HepG2 (cell line): ENCODE measurements around the gene ABCB10. TPM values are rescaled to one million over a fixed set of nuclear protein-coding genes. Genes with fewer than 3 reads are reported as not detected.
A peak's percentile ranks its signal among the peaks of the same experiment; 100 is the strongest.

Source experiments
- ATAC-seq: fragments of 200-7000 bp; cut with Tn5 transposase; 3 replicates; pipeline ENCODE4 v1.9.1; 2020; ENCODE audit warnings: mild to moderate bottlenecking, moderate library complexity
- BruUV-seq: library from RNA; stranded (reverse); fragments of 400-500 nt; replicated peaks from 2 replicates; lab custom pipeline; 2021; lab: Mats Ljungman, UMichigan
- CTCF ChIA-PET: fragments of 300-600 bp; formaldehyde crosslinking; extraction: SDS; loops from one replicate; lab custom pipeline; 2021; ENCODE audit warnings: low total read pairs, inconsistent platforms, low intra/inter-chr PET ratio; lab: Yijun Ruan, JAX
- POLR2A ChIA-PET: fragments of 350-600 bp; sonication (Branson Sonifier 250); formaldehyde crosslinking; loops from one replicate; lab custom pipeline; 2020; ENCODE audit warnings: antibody characterized with exemption, inconsistent platforms; lab: Yijun Ruan, JAX
- DNase-seq: peaks from one replicate; pipeline ENCODE4 v3.0.0-alpha.2; 2015; ENCODE audit warnings: low spot score
- FAIRE-seq: peaks from 3 replicates; lab custom pipeline; 2011; peaks lifted over from hg19 to GRCh38; lab: Jason Lieb, UNC
- H2AFZ ChIP-seq: one replicate; pipeline ENCODE4 v1.6.1; 2011; ENCODE audit warnings: low read length, inconsistent platforms
- H3K27ac ChIP-seq: fragments of 300-600 bp; 3 replicates; pipeline ENCODE4 v1.8.0; 2011; ENCODE audit warnings: mixed run types, mild to moderate bottlenecking, mixed read lengths, low read length, inconsistent platforms; ENCODE audit not compliant: insufficient read depth; ENCODE audit errors: extremely low read length
- H3K27me3 ChIP-seq, 2 experiments: fragments of 200-600 bp in 1 of 2; 2 replicates in 1 of 2; 3 replicates in 1 of 2; pipeline versions ENCODE4 v1.6.0 to v1.8.0; 2011; ENCODE audit warnings: low read length in 2 of 2, mild to moderate bottlenecking in 2 of 2, moderate library complexity in 2 of 2, inconsistent platforms in 1 of 2; ENCODE audit not compliant: insufficient read depth in 2 of 2, control insufficient read depth in 1 of 2
- H3K36me3 ChIP-seq, 2 experiments: fragments of 200-600 bp in 1 of 2; replicated peaks in 1 of 2; 2 replicates in 1 of 2; 3 replicates in 1 of 2; pipeline versions ENCODE4 v1.5.1 to v1.8.0; 2011; ENCODE audit warnings: low read length in 2 of 2, inconsistent platforms in 1 of 2; ENCODE audit not compliant: insufficient read depth in 2 of 2, control insufficient read depth in 1 of 2
- H3K4me1 ChIP-seq: 2 replicates; pipeline ENCODE4 v1.5.1; 2012; ENCODE audit warnings: low read length, inconsistent platforms; ENCODE audit not compliant: insufficient read depth
- H3K4me2 ChIP-seq: 2 replicates; pipeline ENCODE4 v1.6.0; 2011; ENCODE audit warnings: low read depth, low read length, inconsistent platforms
- H3K4me3 ChIP-seq, 3 experiments: fragments of 200-600 bp in 1 of 3; sonication (generic), shearing (Covaris generic) in 1 of 3; replicated peaks in 1 of 3; 2 replicates each; pipeline ENCODE4 v1.5.1; 2011 to 2016; ENCODE audit warnings: low read length in 3 of 3, inconsistent platforms in 2 of 3, low read depth in 2 of 3, mild to moderate bottlenecking in 2 of 3, control low read depth in 1 of 3, mixed read lengths in 1 of 3; ENCODE audit not compliant: insufficient read depth in 1 of 3
- H3K79me2 ChIP-seq: one replicate; pipeline ENCODE4 v1.6.1; 2011; ENCODE audit warnings: low read length, inconsistent platforms; ENCODE audit not compliant: insufficient read depth
- H3K9ac ChIP-seq: 2 replicates; pipeline ENCODE4 v1.6.0; 2011; ENCODE audit warnings: mild to moderate bottlenecking, low read depth, low read length, inconsistent platforms; ENCODE audit not compliant: insufficient read depth
- H3K9me3 ChIP-seq: 2 replicates; pipeline ENCODE4 v1.5.1; 2012; ENCODE audit warnings: mild to moderate bottlenecking, low read length
- H4K20me1 ChIP-seq: 2 replicates; pipeline ENCODE4 v1.6.0; 2011; ENCODE audit warnings: inconsistent platforms, mild to moderate bottlenecking, low read length, moderate library complexity; ENCODE audit not compliant: insufficient read depth
- ISL2 ChIP-seq: sonication (generic); formaldehyde crosslinking; IDR thresholded peaks from 2 replicates; pipeline ENCODE4 v1.5.0; 2020; ENCODE audit warnings: missing genetic modification reagents
- MZF1 ChIP-seq: sonication (generic); formaldehyde crosslinking; IDR thresholded peaks from 2 replicates; pipeline ENCODE4 v1.8.1; 2023; ENCODE audit warnings: mild to moderate bottlenecking, missing genetic modification reagents, borderline replicate concordance
- NBN ChIP-seq: fragments of 450-650 bp; conservative IDR thresholded peaks from 2 replicates; pipeline ENCODE4 v1.6.1; 2017
- PATZ1 ChIP-seq: sonication (generic); formaldehyde crosslinking; IDR thresholded peaks from 2 replicates; pipeline ENCODE4 v1.4.0; 2020; ENCODE audit warnings: missing genetic modification reagents
- PREB ChIP-seq: sonication (generic); formaldehyde crosslinking; IDR thresholded peaks from 2 replicates; pipeline ENCODE4 v1.4.0; 2020; ENCODE audit warnings: missing genetic modification reagents
- ZMAT3 ChIP-seq: sonication (generic); formaldehyde crosslinking; conservative IDR thresholded peaks from 2 replicates; pipeline ENCODE4 v1.7.0; 2021; ENCODE audit warnings: missing genetic modification reagents
- ZNF264 ChIP-seq: sonication (generic); formaldehyde crosslinking; IDR thresholded peaks from 2 replicates; pipeline ENCODE4 v1.4.0; 2020; ENCODE audit warnings: missing genetic modification reagents
- WGBS: methylation state at CpG from one replicate; pipeline ENCODE4 v1.1.6; 2017; ENCODE audit warnings: low lambda C conversion rate; 5-methylcytosine and 5-hydroxymethylcytosine counted together
- in situ Hi-C: cut with HindIII; loops from 2 replicates; pipeline ENCODE4 v1.10.0; 2017; ENCODE audit warnings: low pct_unique_long_range_greater_than_20kb; ENCODE audit not compliant: extremely low pct_ligation_motif_present
- intact Hi-C: fragments of 100-400 bp; cut with micrococcal nuclease; formaldehyde crosslinking; loops from one replicate; pipeline ENCODE4 v1.10.0; 2022; ENCODE audit not compliant: unreplicated experiment
- polyA plus RNA-seq, 8 experiments: library from polyadenylated mRNA; depleted of rRNA in 3 of 8; stranded (reverse) in 7 of 8; unstranded in 1 of 8; fragments of >200 nt; fragmentation: Illumina TruSeq in 4 of 8; extraction: Trizol in 4 of 8; gene quantifications; 2 replicates each; pipeline versions ENCODE4 v1.2.1 to v1.2.3, GENCODE V29; 2011 to 2016; ENCODE audit warnings: low read depth in 4 of 8, missing spikeins in 1 of 8, mixed read lengths in 1 of 8; ENCODE audit not compliant: insufficient read depth in 1 of 8
- total RNA-seq, 5 experiments: library from RNA; depleted of rRNA; stranded (reverse); fragments of >200 nt; fragmentation: Illumina TruSeq; extraction: Trizol; gene quantifications; 2 replicates each; pipeline ENCODE4 v1.2.3, GENCODE V29; 2016; ENCODE audit warnings: low read depth in 1 of 5

The ABCB10 gene
- total and polyA plus RNA-seq, 2 of the 13 experiments (the other 11 are each of a cell fraction or from before 2014, with no cell fraction given) = 11.2 to 28.9 TPM

DNA sequence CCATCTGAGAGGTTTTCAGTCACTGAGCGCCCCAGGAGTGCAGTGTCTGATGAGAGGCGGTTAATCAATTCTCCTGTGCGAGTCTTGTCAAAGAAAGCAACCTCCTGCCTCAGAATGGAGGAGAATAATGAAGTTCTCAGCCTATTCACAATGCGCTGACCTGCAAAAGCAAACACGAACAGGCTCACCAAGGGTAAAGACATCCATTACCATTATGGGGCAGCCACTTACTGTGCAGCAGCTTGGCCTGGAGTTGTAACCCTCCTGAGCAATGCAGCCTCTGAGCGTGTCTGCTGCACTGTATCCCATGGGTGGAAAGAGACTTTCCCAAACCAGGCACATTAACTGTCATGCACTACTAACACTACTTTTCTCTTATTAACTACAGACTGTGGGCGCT, 11.0 kb downstream of the ABCB10 start:
- peaks cover 24% of the 10 kb centered on the region for H3K79me2 ChIP-seq
- in situ Hi-C loops = no loop called here
- BruUV-seq = no TSS peak
- WGBS = 97% methylated on average over 7 of the region's 7 CpGs
- no peak for TF ChIP-seq MZF1 (CRISPR knock-in tag)
- TF ChIP-seq PREB (CRISPR knock-in tag) = no peak
- no peak for TF ChIP-seq PATZ1 (CRISPR knock-in tag)
- TF ChIP-seq ZMAT3 (CRISPR knock-in tag) = no peak
- TF ChIP-seq, all 625 proteins: peak for 0
- ATAC-seq (no peak), DNase-seq (no peak), FAIRE-seq (no peak)
- Histone ChIP-seq H3K27ac (no peak overlapping the region), H3K9me3 (no peaks in the 10 kb centered on the region), H3K4me2 (no peak overlapping the region), H3K36me3 (peaks cover 11 to 36% of the 10 kb centered on the region in 2 experiments; a peak in 4 of 5 replicates), H3K9ac (no peak overlapping the region), H3K4me3 (no peak overlapping the region), H3K27me3 (no peaks in the 10 kb centered on the region), H2AFZ (no peak overlapping the region), H4K20me1 (no peaks in the 10 kb centered on the region), H3K4me1 (peaks cover 11% of the 10 kb centered on the region)
- ChIA-PET CTCF (no interaction called here), POLR2A (no interaction called here)
- intact Hi-C loops = no loop called here

- no peaks in the 10 kb centered on the region for H3K9me3 ChIP-seq
- in situ Hi-C loops (no loop called here), intact Hi-C loops (no loop called here)
- no peaks in the 10 kb centered on the region for H4K20me1 ChIP-seq
- H3K36me3 ChIP-seq = peaks cover 12 to 60% of the 10 kb centered on the region in 2 experiments; a peak in 4 of 5 replicates
- H3K4me2 ChIP-seq = no peak overlapping the region
- CTCF ChIA-PET = no interaction called here
- no peak overlapping the region for H3K27ac ChIP-seq
- POLR2A ChIA-PET = no interaction called here
- H3K9ac ChIP-seq = no peak overlapping the region
- peaks cover 4% of the 10 kb centered on the region for H3K79me2 ChIP-seq
- no peak for ATAC-seq
- H3K4me3 ChIP-seq = no peak overlapping the region
- no peaks in the 10 kb centered on the region for H3K27me3 ChIP-seq
- no peaks in the 10 kb centered on the region for H3K4me1 ChIP-seq
- 100% methylated on average over 1 of the region's 1 CpG for WGBS
- no peak for FAIRE-seq
- peak; percentile 97 for TF ChIP-seq ZNF264
- no peak for TF ChIP-seq ISL2
- no peak for TF ChIP-seq NBN
- DNase-seq = no peak
- H2AFZ ChIP-seq = no peak overlapping the region
- BruUV-seq = TSS peak; percentile 12
Observed at GRCh38 chr1:229544587-229544986, 13.9 kb downstream of the ABCB10 start.
